Fibroblast of skin of right quadriceps (primary cell): ENCODE measurements around the gene SPRY1.

Source experiments
- DNase-seq: peaks from one replicate; pipeline ENCODE4 v3.0.0-alpha.2; 2013

The SPRY1 gene

GRCh38 chr4:123396307-123397143, at the start of gene SPRY1:
TSS of gene SPRY1 (plus strand) at chr4:123396795. CDS start at chr4:123401592, 4,797 bp downstream.
- peak; percentile 73 for DNase-seq

- DNase-seq, result no peak
Measured at GRCh38 chr4:123346951-123347350, 49.6 kb upstream of the SPRY1 start.

- DNase-seq, result no peak
Measured at GRCh38 chr4:123348946-123349345, 47.6 kb upstream of the SPRY1 start.

GRCh38 chr4:123349421-123350190, 47.0 kb upstream of the SPRY1 start:
- DNase-seq, result no peak

GRCh38 chr4:123350191-123350544, 46.4 kb upstream of the SPRY1 start:
- no peak for DNase-seq

- DNase-seq, result no peak
Measured at GRCh38 chr4:123350726-123351125, 45.9 kb upstream of the SPRY1 start.

GRCh38 chr4:123351713-123352112, 44.9 kb upstream of the SPRY1 start:
- no peak for DNase-seq

GRCh38 chr4:123352240-123352945, 44.2 kb upstream of the SPRY1 start:
- DNase-seq, result peak; percentile 7

GRCh38 chr4:123352966-123353365, 43.6 kb upstream of the SPRY1 start:
- no peak for DNase-seq

- DNase-seq, result peak; percentile 5
Measured at GRCh38 chr4:123353656-123354055, 42.9 kb upstream of the SPRY1 start.

GRCh38 chr4:123354701-123355100, 41.9 kb upstream of the SPRY1 start:
- DNase-seq, result no peak

- DNase-seq, result no peak
Measured at GRCh38 chr4:123356921-123357320, 39.7 kb upstream of the SPRY1 start.

GRCh38 chr4:123359449-123360315, 36.9 kb upstream of the SPRY1 start:
- DNase-seq, result no peak

- DNase-seq, result peak; percentile 85
Measured at GRCh38 chr4:123361195-123361861, 35.3 kb upstream of the SPRY1 start.

- no peak for DNase-seq
Measured at GRCh38 chr4:123362103-123362502, 34.5 kb upstream of the SPRY1 start.

GRCh38 chr4:123363729-123364128, 32.9 kb upstream of the SPRY1 start:
- DNase-seq, result no peak

- DNase-seq, result no peak
Measured at GRCh38 chr4:123364906-123365305, 31.7 kb upstream of the SPRY1 start.

GRCh38 chr4:123365412-123365811, 31.2 kb upstream of the SPRY1 start:
- no peak for DNase-seq

GRCh38 chr4:123366144-123366748, 30.3 kb upstream of the SPRY1 start:
- no peak for DNase-seq

GRCh38 chr4:123378794-123379193, 17.8 kb upstream of the SPRY1 start:
- DNase-seq, result no peak

GRCh38 chr4:123379392-123379791, 17.2 kb upstream of the SPRY1 start:
- DNase-seq, result peak; percentile 4
